Measurements from ENCODE around the gene RUNX2. TPM values are rescaled to one million over a fixed set of nuclear protein-coding genes. Genes with fewer than 3 reads are reported as not detected.

Gene RUNX2
- total RNA-seq, 1 donor from 2014 or later = 0.09 TPM

GRCh38 chr6:45642331-45643125 lies 314.4 kb downstream of the RUNX2 start:
- no peak overlapping the region for H3K9ac ChIP-seq
- H3K27ac ChIP-seq = no peak overlapping the region
- H3K9me3 ChIP-seq (ENCODE audit: low read depth) = no peaks in the 10 kb centered on the region
- H3K79me2 ChIP-seq (ENCODE audit: low read depth) = no peaks in the 10 kb centered on the region
- H3K36me3 Mint-ChIP-seq = no peaks in the 10 kb centered on the region
- H2AFZ ChIP-seq (replicated peaks) = no peak overlapping the region
- H3K4me3 Mint-ChIP-seq = no peak overlapping the region
- peaks cover 8% of the 10 kb centered on the region for H3K27me3 Mint-ChIP-seq (ENCODE audit: insufficient read depth, low read depth)
- no peak overlapping the region for H3K4me3 ChIP-seq
- H3K4me1 Mint-ChIP-seq = peaks cover 5% of the 10 kb centered on the region
- H3K27ac Mint-ChIP-seq = no peak overlapping the region
- no peaks in the 10 kb centered on the region for H4K20me1 ChIP-seq (ENCODE audit: low read depth)
- H3F3A ChIP-seq (ENCODE audit: low read depth) = no peaks in the 10 kb centered on the region
- no peak for DNase-seq (ENCODE audit: low spot score)
- no peaks in the 10 kb centered on the region for H3K4me1 ChIP-seq
- no peaks in the 10 kb centered on the region for H3K36me3 ChIP-seq
- no peaks in the 10 kb centered on the region for H3K27me3 ChIP-seq
- no peak for TF ChIP-seq EZH2phosphoT487 (IDR thresholded peaks at IDR 0.05)
- H3K4me2 ChIP-seq = no peak overlapping the region
- H3K9me3 Mint-ChIP-seq = no peaks in the 10 kb centered on the region

GRCh38 chr6:45643126-45643525 lies 315.0 kb downstream of the RUNX2 start:
- Mint-ChIP-seq H3K4me3 (no peak overlapping the region), H3K4me1 (peaks cover 5% of the 10 kb centered on the region), H3K27me3 (ENCODE audit: insufficient read depth, low read depth) (peaks cover 10% of the 10 kb centered on the region), H3K27ac (no peak overlapping the region), H3K36me3 (no peaks in the 10 kb centered on the region), H3K9me3 (no peaks in the 10 kb centered on the region)
- Histone ChIP-seq H3K9ac (no peak overlapping the region), H3K79me2 (ENCODE audit: low read depth) (no peaks in the 10 kb centered on the region), H3F3A (ENCODE audit: low read depth) (no peaks in the 10 kb centered on the region), H3K27me3 (no peaks in the 10 kb centered on the region), H3K36me3 (no peaks in the 10 kb centered on the region), H2AFZ (replicated peaks) (no peak overlapping the region), H3K27ac (no peak overlapping the region), H3K4me2 (no peak overlapping the region), H3K4me1 (no peaks in the 10 kb centered on the region), H3K9me3 (ENCODE audit: low read depth) (no peaks in the 10 kb centered on the region), H3K4me3 (no peak overlapping the region), H4K20me1 (ENCODE audit: low read depth) (no peaks in the 10 kb centered on the region)
- DNase-seq (ENCODE audit: low spot score) = no peak
- no peak for TF ChIP-seq CTCF (IDR thresholded peaks at IDR 0.05)
- no peak for TF ChIP-seq EZH2phosphoT487 (IDR thresholded peaks at IDR 0.05)
- no peak for TF ChIP-seq EZH2 (IDR thresholded peaks at IDR 0.05)

GRCh38 chr6:45644720-45645119 lies 316.6 kb downstream of the RUNX2 start:
- Histone ChIP-seq H3F3A (ENCODE audit: low read depth) (no peaks in the 10 kb centered on the region), H3K79me2 (ENCODE audit: low read depth) (no peaks in the 10 kb centered on the region), H3K9me3 (ENCODE audit: low read depth) (no peaks in the 10 kb centered on the region), H3K27ac (no peak overlapping the region), H3K4me2 (no peak overlapping the region), H4K20me1 (ENCODE audit: low read depth) (no peaks in the 10 kb centered on the region), H3K27me3 (no peaks in the 10 kb centered on the region), H3K36me3 (no peaks in the 10 kb centered on the region), H3K4me1 (no peaks in the 10 kb centered on the region), H3K9ac (no peak overlapping the region), H3K4me3 (no peak overlapping the region), H2AFZ (replicated peaks) (no peak overlapping the region)
- no peak overlapping the region for H3K4me3 Mint-ChIP-seq
- H3K4me1 Mint-ChIP-seq = peaks cover 5% of the 10 kb centered on the region
- no peak for TF ChIP-seq EZH2 (IDR thresholded peaks at IDR 0.05)
- TF ChIP-seq CTCF (IDR thresholded peaks at IDR 0.05) = no peak
- no peak for TF ChIP-seq EZH2phosphoT487 (IDR thresholded peaks at IDR 0.05)
- peak overlapping the region; percentile 33 for H3K27ac Mint-ChIP-seq
- H3K9me3 Mint-ChIP-seq = no peaks in the 10 kb centered on the region
- no peaks in the 10 kb centered on the region for H3K36me3 Mint-ChIP-seq
- peaks cover 10% of the 10 kb centered on the region for H3K27me3 Mint-ChIP-seq (ENCODE audit: insufficient read depth, low read depth)
- no peak for DNase-seq (ENCODE audit: low spot score)

- Histone ChIP-seq H3K9ac (no peak overlapping the region), H3F3A (ENCODE audit: low read depth) (no peaks in the 10 kb centered on the region), H3K4me2 (no peak overlapping the region), H3K4me1 (no peaks in the 10 kb centered on the region), H3K27ac (no peak overlapping the region), H3K79me2 (ENCODE audit: low read depth) (no peaks in the 10 kb centered on the region), H3K36me3 (no peaks in the 10 kb centered on the region), H3K4me3 (no peak overlapping the region), H3K27me3 (no peaks in the 10 kb centered on the region), H2AFZ (replicated peaks) (no peak overlapping the region), H3K9me3 (ENCODE audit: low read depth) (no peaks in the 10 kb centered on the region), H4K20me1 (ENCODE audit: low read depth) (no peaks in the 10 kb centered on the region)
- H3K4me3 Mint-ChIP-seq = no peak overlapping the region
- peaks cover 1% of the 10 kb centered on the region for H3K9me3 Mint-ChIP-seq
- no peak for DNase-seq (ENCODE audit: low spot score)
- H3K36me3 Mint-ChIP-seq = no peaks in the 10 kb centered on the region
- TF ChIP-seq CTCF (IDR thresholded peaks at IDR 0.05) (no peak), EZH2 (IDR thresholded peaks at IDR 0.05) (no peak), EZH2phosphoT487 (IDR thresholded peaks at IDR 0.05) (no peak)
- peaks cover 5% of the 10 kb centered on the region for H3K4me1 Mint-ChIP-seq
- no peak overlapping the region for H3K27ac Mint-ChIP-seq
- peaks cover 11% of the 10 kb centered on the region for H3K27me3 Mint-ChIP-seq (ENCODE audit: insufficient read depth, low read depth)
Measured at GRCh38 chr6:45645302-45645701, 317.2 kb downstream of the RUNX2 start.
